A673 (cell line): ENCODE results near the gene SMYD3. TPM values are rescaled to one million over a fixed set of nuclear protein-coding genes. Genes with fewer than 3 reads are reported as not detected.

Experiments used
- BruUV-seq: library from RNA; stranded (reverse); fragments of 400-500 nt; replicated peaks from 2 replicates; lab custom pipeline; 2021; lab: Mats Ljungman, UMichigan
- CTCF ChIA-PET: fragments of 300-600 bp; sonication (Branson Sonifier 250); formaldehyde crosslinking; loops from one replicate; lab custom pipeline; 2022; ENCODE audit warnings: antibody characterized with exemption; lab: Charles Lee
- POLR2A ChIA-PET: fragments of 300-600 bp; sonication (Branson Sonifier 250); formaldehyde crosslinking; loops from one replicate; lab custom pipeline; 2022; ENCODE audit warnings: antibody characterized with exemption; ENCODE audit not compliant: low non-redundant PET; lab: Charles Lee
- DNase-seq: peaks from one replicate; pipeline ENCODE4 v3.0.0-alpha.2; 2015; ENCODE audit warnings: low spot score
- H3K27ac ChIP-seq: fragments of 200-600 bp; sonication (generic); 2 replicates; pipeline ENCODE4 v1.5.1; 2016; ENCODE audit warnings: mixed run types, low read depth, mild to moderate bottlenecking, mixed read lengths, antibody characterized with exemption, low read length; ENCODE audit not compliant: poor library complexity, severe bottlenecking
- H3K27me3 ChIP-seq: fragments of 200-600 bp; sonication (generic); replicated peaks from 2 replicates; pipeline ENCODE4 v1.6.1; 2017; ENCODE audit warnings: mixed run types, low read depth, mild to moderate bottlenecking, mixed read lengths, antibody characterized with exemption, low read length; ENCODE audit not compliant: insufficient read depth, poor library complexity
- H3K36me3 ChIP-seq: fragments of 200-600 bp; sonication (generic); 2 replicates; pipeline ENCODE4 v1.6.1; 2016; ENCODE audit warnings: mixed run types, mild to moderate bottlenecking, mixed read lengths, antibody characterized with exemption, low read length; ENCODE audit not compliant: insufficient read depth, poor library complexity, severe bottlenecking
- H3K4me1 ChIP-seq: fragments of 200-600 bp; sonication (generic); 2 replicates; pipeline ENCODE4 v1.6.1; 2017; ENCODE audit warnings: mixed run types, mild to moderate bottlenecking, mixed read lengths, antibody characterized with exemption, low read length; ENCODE audit not compliant: insufficient read depth, poor library complexity, severe bottlenecking
- H3K4me3 ChIP-seq: fragments of 200-600 bp; sonication (generic); 2 replicates; pipeline ENCODE4 v1.5.1; 2016; ENCODE audit warnings: low read depth, mixed run types, mild to moderate bottlenecking, mixed read lengths, low read length; ENCODE audit not compliant: poor library complexity, severe bottlenecking
- H3K9me3 ChIP-seq: fragments of 200-600 bp; sonication (generic); 2 replicates; pipeline ENCODE4 v1.6.1; 2016; ENCODE audit warnings: mixed run types, low read depth, mild to moderate bottlenecking, mixed read lengths, antibody characterized with exemption, low read length; ENCODE audit not compliant: poor library complexity, severe bottlenecking
- EZH2 ChIP-seq: fragments of 200-600 bp; sonication (generic); IDR thresholded peaks from 2 replicates; pipeline ENCODE4 v1.6.1; 2017; ENCODE audit warnings: borderline replicate concordance, low read depth, mild to moderate bottlenecking, mixed read lengths, antibody characterized with exemption, low read length; ENCODE audit not compliant: poor library complexity, severe bottlenecking
- intact Hi-C: fragments of 100-400 bp; cut with micrococcal nuclease; formaldehyde crosslinking; loops from one replicate; pipeline ENCODE4 v1.10.0; 2022; ENCODE audit not compliant: unreplicated experiment
- total RNA-seq: library from RNA; stranded (reverse); gene quantifications from 2 replicates; pipeline ENCODE4 v1.2.3, GENCODE V29; 2021
- TF ChIP-seq, protein P1 (sequence below): fragments of 300-800, 200-600 bp; sonication (generic); conservative IDR thresholded peaks from 2 replicates; pipeline ENCODE4 v1.5.1; 2017; ENCODE audit warnings: low read depth, mild to moderate bottlenecking, antibody characterized with exemption, low read length, moderate library complexity, mixed read lengths

Gene SMYD3
- total RNA-seq, 1 experiment from 2014 or later, result 29.0 TPM

DNA sequence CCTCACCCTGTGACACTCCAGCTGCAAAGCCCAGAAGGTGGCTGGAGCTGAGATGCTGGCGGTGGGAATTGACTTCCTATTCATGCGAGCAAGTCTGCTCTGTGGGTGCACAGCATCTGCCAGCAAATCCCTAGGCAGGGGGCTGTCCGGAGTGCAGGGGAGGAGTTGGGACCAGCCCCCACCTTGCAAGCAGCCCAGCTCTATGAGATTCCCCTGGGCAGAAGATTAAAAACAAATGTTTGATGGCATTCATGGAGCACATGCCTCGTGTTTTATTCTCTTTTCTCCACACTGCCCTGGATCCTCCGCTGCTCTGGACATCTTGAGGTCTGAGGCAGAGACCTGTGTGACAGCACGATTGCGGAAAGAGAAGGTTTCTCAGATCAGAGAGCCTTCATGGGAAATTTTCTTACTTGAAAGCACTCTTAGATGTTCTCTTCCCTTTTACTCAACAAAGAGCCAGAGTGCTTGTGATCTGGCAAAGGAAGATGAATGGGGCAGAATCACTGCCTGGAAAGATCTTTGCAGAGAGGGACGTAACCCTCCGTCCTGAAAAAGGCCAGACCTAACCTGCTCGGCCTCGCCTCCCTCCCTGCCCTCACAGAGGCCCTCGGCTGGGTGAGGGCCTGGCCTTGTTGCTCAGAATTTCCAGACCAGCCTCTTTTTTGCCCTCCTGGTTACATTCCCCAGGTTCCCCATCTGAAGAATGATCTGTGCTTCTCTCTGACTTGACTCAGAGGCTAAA lies 755.2 kb downstream of the SMYD3 start:
- Histone ChIP-seq H3K4me1 (no peaks in the 10 kb centered on the region), H3K4me3 (no peak overlapping the region), H3K27me3 (no peaks in the 10 kb centered on the region), H3K27ac (no peak overlapping the region), H3K9me3 (no peaks in the 10 kb centered on the region), H3K36me3 (no peaks in the 10 kb centered on the region)
- CTCF ChIA-PET, result no interaction called here
- no TSS peak for BruUV-seq
- TF ChIP-seq, protein P1, sequence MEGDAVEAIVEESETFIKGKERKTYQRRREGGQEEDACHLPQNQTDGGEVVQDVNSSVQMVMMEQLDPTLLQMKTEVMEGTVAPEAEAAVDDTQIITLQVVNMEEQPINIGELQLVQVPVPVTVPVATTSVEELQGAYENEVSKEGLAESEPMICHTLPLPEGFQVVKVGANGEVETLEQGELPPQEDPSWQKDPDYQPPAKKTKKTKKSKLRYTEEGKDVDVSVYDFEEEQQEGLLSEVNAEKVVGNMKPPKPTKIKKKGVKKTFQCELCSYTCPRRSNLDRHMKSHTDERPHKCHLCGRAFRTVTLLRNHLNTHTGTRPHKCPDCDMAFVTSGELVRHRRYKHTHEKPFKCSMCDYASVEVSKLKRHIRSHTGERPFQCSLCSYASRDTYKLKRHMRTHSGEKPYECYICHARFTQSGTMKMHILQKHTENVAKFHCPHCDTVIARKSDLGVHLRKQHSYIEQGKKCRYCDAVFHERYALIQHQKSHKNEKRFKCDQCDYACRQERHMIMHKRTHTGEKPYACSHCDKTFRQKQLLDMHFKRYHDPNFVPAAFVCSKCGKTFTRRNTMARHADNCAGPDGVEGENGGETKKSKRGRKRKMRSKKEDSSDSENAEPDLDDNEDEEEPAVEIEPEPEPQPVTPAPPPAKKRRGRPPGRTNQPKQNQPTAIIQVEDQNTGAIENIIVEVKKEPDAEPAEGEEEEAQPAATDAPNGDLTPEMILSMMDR, result no peak
- no peak for TF ChIP-seq EZH2
- POLR2A ChIA-PET, result no interaction called here
- intact Hi-C loops, result no loop called here
- DNase-seq, result no peak

DNA sequence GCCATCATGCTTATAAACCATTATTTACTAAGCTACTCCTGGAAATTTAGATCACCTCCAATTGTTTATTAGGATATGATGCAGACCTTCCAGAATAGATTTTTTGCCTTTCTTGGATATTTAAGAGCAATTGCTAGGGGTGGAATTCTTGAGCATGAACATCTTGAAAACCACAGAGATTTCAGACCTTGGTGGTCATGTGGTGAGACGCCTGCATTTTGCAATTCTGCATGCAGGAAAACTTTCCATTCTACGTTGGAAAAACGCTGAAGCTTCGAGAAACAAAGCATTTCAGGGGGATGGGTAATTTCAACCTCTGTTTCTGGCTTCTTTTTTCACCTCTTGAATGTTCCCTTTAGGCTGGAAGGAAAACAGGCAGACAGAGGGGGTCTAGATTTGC lies 756.0 kb downstream of the SMYD3 start:
- no TSS peak for BruUV-seq
- Histone ChIP-seq H3K27ac (no peak overlapping the region), H3K27me3 (no peaks in the 10 kb centered on the region), H3K4me3 (no peak overlapping the region), H3K36me3 (no peaks in the 10 kb centered on the region), H3K9me3 (no peaks in the 10 kb centered on the region), H3K4me1 (no peaks in the 10 kb centered on the region)
- TF ChIP-seq EZH2, result no peak
- TF ChIP-seq, protein P1, result no peak
- intact Hi-C loops, result no loop called here
- ChIA-PET POLR2A (no interaction called here), CTCF (no interaction called here)
- no peak for DNase-seq

GRCh38 chr1:245750261-245750660 lies 756.8 kb downstream of the SMYD3 start:
- no peaks in the 10 kb centered on the region for H3K9me3 ChIP-seq
- ChIA-PET POLR2A (no interaction called here), CTCF (no interaction called here)
- no peaks in the 10 kb centered on the region for H3K36me3 ChIP-seq
- no peaks in the 10 kb centered on the region for H3K4me1 ChIP-seq
- no peak for TF ChIP-seq EZH2
- TF ChIP-seq, protein P1, result no peak
- intact Hi-C loops, result no loop called here
- H3K27ac ChIP-seq, result no peak overlapping the region
- DNase-seq, result no peak
- H3K4me3 ChIP-seq, result no peak overlapping the region
- H3K27me3 ChIP-seq, result no peaks in the 10 kb centered on the region
- no TSS peak for BruUV-seq
